Epithelial cell of proximal tubule (primary cell): Measurements from ENCODE around the gene CABP7. TPM values are rescaled to one million over a fixed set of nuclear protein-coding genes. Genes with fewer than 3 reads are reported as not detected.
"Not testable (repeated sequence)": the region's sequence is repeated elsewhere in the genome, so short reads cannot be mapped to it uniquely, and the experiment has no call there.

Experiments used
- DNase-seq: peaks from one replicate; pipeline ENCODE4 v3.0.0-alpha.2; 2011; ENCODE audit warnings: low read depth
- H3K4me3 ChIP-seq: 2 replicates; pipeline ENCODE4 v1.5.1; 2011; ENCODE audit warnings: low read depth, mild to moderate bottlenecking, low read length
- total RNA-seq: library from RNA; depleted of rRNA; stranded (reverse); fragments of >200 nt; gene quantifications from 2 replicates; pipeline ENCODE4 v1.2.3, GENCODE V29; 2015
- TF ChIP-seq, protein P1 (sequence below): conservative IDR thresholded peaks from 2 replicates; pipeline ENCODE4 v1.5.1; 2012; ENCODE audit warnings: low read depth, mild to moderate bottlenecking, low read length

CABP7 gene
- total RNA-seq, 1 donor from 2014 or later, result not detected

DNA sequence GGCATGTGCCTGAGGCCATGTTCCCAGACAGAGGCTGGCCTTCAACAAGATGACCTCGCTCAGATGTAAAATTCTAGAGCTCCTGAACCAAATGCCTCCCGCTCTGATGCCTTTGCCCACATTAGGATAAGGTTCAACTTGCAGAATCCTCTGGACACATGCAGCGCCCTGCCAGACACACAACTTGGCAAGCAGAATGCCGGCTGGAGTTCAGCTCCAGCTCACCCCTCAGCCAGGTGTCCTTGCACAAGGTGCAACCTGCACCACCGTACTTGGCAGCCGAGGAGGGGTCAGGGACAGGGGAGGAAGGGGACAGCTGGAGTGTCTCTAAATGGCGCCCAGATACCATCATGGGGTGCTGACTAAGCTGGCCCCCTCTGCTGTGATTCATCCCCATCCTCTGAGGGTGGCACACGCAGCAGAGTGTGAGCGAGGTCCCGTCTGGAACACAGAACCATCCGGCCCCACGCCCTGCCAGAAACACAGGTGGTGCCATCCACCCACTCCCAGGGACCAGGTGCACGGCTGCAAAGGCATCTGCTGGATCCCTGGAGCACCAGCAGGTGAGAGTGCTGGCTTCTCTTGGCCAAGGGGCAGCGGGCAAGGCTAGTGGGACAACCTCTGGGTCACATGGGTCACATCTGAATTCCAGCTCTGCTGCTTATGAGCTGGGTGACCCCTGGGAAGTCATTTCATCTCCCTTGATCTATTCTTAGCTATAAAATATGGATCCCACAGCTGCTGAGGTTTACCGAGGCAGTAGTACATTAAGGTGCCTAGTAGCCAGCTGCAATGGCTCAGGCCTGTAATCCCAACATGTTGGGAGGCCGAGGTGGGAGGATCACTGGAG is 34.2 kb downstream of the CABP7 start:
- DNase-seq, result no peak
- TF ChIP-seq, protein P1, sequence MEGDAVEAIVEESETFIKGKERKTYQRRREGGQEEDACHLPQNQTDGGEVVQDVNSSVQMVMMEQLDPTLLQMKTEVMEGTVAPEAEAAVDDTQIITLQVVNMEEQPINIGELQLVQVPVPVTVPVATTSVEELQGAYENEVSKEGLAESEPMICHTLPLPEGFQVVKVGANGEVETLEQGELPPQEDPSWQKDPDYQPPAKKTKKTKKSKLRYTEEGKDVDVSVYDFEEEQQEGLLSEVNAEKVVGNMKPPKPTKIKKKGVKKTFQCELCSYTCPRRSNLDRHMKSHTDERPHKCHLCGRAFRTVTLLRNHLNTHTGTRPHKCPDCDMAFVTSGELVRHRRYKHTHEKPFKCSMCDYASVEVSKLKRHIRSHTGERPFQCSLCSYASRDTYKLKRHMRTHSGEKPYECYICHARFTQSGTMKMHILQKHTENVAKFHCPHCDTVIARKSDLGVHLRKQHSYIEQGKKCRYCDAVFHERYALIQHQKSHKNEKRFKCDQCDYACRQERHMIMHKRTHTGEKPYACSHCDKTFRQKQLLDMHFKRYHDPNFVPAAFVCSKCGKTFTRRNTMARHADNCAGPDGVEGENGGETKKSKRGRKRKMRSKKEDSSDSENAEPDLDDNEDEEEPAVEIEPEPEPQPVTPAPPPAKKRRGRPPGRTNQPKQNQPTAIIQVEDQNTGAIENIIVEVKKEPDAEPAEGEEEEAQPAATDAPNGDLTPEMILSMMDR, result no peak
- H3K4me3 ChIP-seq, result no peak overlapping the region

GRCh38 chr22:29754658-29755395 is 35.0 kb downstream of the CABP7 start:
- not testable (repeated sequence) for H3K4me3 ChIP-seq, DNase-seq

GRCh38 chr22:29755889-29756288 is 36.1 kb downstream of the CABP7 start:
- DNase-seq, result no peak
- TF ChIP-seq, protein P1, result no peak
- no peak overlapping the region for H3K4me3 ChIP-seq

- TF ChIP-seq, protein P1, result no peak
- no peak overlapping the region for H3K4me3 ChIP-seq
- no peak for DNase-seq
Observed at GRCh38 chr22:29756341-29756740, 36.5 kb downstream of the CABP7 start.

- no peak overlapping the region for H3K4me3 ChIP-seq
- TF ChIP-seq, protein P1, result no peak
- DNase-seq, result no peak
Observed at GRCh38 chr22:29757096-29757495, 37.3 kb downstream of the CABP7 start.

DNA sequence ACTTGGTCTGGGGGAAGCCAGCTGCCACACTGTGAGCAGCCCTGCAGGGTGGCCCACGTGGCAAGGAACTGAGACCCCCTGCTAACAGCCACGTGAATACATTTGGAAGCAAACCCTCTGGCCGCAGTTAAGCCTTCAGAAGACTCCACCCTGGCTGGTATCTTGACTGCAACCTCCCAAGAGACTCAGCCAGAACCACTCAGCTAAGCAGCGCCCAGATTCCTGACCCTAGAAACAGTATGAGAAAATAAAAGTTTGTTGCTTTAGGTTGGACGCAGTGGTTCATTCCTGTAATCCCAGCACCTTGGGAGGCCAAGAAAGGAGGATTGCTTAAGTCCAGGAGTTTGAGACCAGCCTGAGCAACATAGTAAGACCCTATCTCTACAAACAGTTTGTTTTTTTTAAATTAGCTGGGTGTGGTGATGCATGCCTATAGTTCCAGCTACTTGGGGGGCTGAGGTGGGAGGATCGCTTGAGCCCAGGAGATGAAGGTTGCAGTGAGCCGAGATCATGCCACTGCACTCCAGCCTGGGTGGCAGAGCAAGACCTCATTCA is 38.3 kb downstream of the CABP7 start:
- TF ChIP-seq, protein P1, result no peak
- no peak overlapping the region for H3K4me3 ChIP-seq

DNA sequence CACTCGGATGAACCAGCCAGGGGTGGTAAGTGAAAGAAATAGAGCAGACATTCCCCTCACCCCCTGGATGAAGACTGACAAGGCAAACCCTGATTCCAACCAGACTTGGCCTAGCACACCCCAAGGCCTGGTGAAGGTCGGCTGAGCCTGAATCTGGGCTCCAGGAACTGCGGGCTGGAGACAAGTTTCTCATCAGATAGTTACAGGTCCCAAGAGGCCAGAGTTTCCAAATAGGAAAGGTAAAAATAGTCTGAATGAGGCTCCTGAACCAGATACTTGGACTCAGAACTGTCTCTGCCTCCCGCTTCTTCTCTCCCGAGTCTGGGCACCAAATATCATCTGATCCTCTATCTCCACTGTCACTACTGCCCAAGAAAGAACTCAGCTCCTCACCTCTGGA is 39.2 kb downstream of the CABP7 start:
- no peak overlapping the region for H3K4me3 ChIP-seq
- no peak for DNase-seq
- TF ChIP-seq, protein P1, result no peak

More for the DNA sequence above, 38.3 kb downstream of the CABP7 start:
- no peak for DNase-seq
